MCF 10A (cell line): ENCODE data around the gene NELFA. TPM values are rescaled to one million over a fixed set of nuclear protein-coding genes. Genes with fewer than 3 reads are reported as not detected.
A peak's percentile ranks its signal among the peaks of the same experiment; 100 is the strongest.

Experiments
- BruUV-seq: library from RNA; stranded (reverse); fragments of 400-500 nt; replicated peaks from 2 replicates; lab custom pipeline; 2021; lab: Mats Ljungman, UMichigan
- CTCF ChIA-PET: fragments of 300-600 bp; sonication (Branson Sonifier 250); formaldehyde crosslinking; extraction: SDS; loops from one replicate; lab custom pipeline; 2021; ENCODE audit warnings: antibody characterized with exemption, inconsistent platforms; lab: Yijun Ruan, JAX
- POLR2A ChIA-PET: fragments of 300-600, 350-650 bp; sonication (Branson Sonifier 250); formaldehyde crosslinking; extraction: SDS; loops from one replicate; lab custom pipeline; 2020; ENCODE audit warnings: antibody characterized with exemption, inconsistent platforms; lab: Yijun Ruan, JAX
- DNase-seq: peaks from one replicate; pipeline ENCODE4 v3.0.0-alpha.2; 2018; ENCODE audit not compliant: unreplicated experiment
- H3K27ac Mint-ChIP-seq: one replicate; pipeline ENCODE4 v1.8.0; 2022; ENCODE audit warnings: mild to moderate bottlenecking, low read depth, mixed read lengths; ENCODE audit not compliant: unreplicated experiment
- H3K27me3 Mint-ChIP-seq: one replicate; pipeline ENCODE4 v1.8.0; 2022; ENCODE audit warnings: mixed read lengths; ENCODE audit not compliant: insufficient read depth, unreplicated experiment
- H3K36me3 Mint-ChIP-seq: one replicate; pipeline ENCODE4 v1.8.0; 2022; ENCODE audit warnings: mild to moderate bottlenecking, moderate library complexity, mixed read lengths; ENCODE audit not compliant: insufficient read depth, unreplicated experiment
- H3K4me1 Mint-ChIP-seq: one replicate; pipeline ENCODE4 v1.8.0; 2022; ENCODE audit warnings: mixed read lengths; ENCODE audit not compliant: insufficient read depth, unreplicated experiment
- H3K4me3 Mint-ChIP-seq: one replicate; pipeline ENCODE4 v1.8.0; 2022; ENCODE audit warnings: mild to moderate bottlenecking, moderate library complexity, mixed read lengths; ENCODE audit not compliant: unreplicated experiment
- H3K9me3 Mint-ChIP-seq: one replicate; pipeline ENCODE4 v1.8.0; 2022; ENCODE audit warnings: mixed read lengths; ENCODE audit not compliant: unreplicated experiment
- CTCF ChIP-seq: fragments of 200-600 bp; IDR thresholded peaks from one replicate; pipeline ENCODE4 v1.8.0; 2022; ENCODE audit warnings: antibody characterized with exemption, mild to moderate bottlenecking; ENCODE audit not compliant: unreplicated experiment
- intact Hi-C: fragments of 100-400 bp; cut with micrococcal nuclease; formaldehyde crosslinking; loops from 2 replicates; pipeline ENCODE4 v1.14.1; 2022
- total RNA-seq: library from RNA; stranded (reverse); gene quantifications from 2 replicates; pipeline ENCODE4 v1.2.3, GENCODE V29; 2022

NELFA gene
- total RNA-seq, 1 experiment from 2014 or later = 36.2 TPM

- Mint-ChIP-seq H3K27me3 (no peaks in the 10 kb centered on the region), H3K4me3 (no peak overlapping the region), H3K36me3 (peaks cover 88% of the 10 kb centered on the region), H3K4me1 (no peaks in the 10 kb centered on the region), H3K27ac (no peak overlapping the region), H3K9me3 (no peaks in the 10 kb centered on the region)
- BruUV-seq = no TSS peak
- intact Hi-C loops = no loop called here
- DNase-seq = no peak
- CTCF ChIA-PET = no interaction called here
- POLR2A ChIA-PET = no interaction called here
- TF ChIP-seq CTCF = no peak
Measured at GRCh38 chr4:1961563-1961962, 47.2 kb downstream of the NELFA start.

GRCh38 chr4:1961038-1961437 lies 47.7 kb downstream of the NELFA start:
- H3K9me3 Mint-ChIP-seq = no peaks in the 10 kb centered on the region
- H3K27ac Mint-ChIP-seq = no peak overlapping the region
- ChIA-PET POLR2A (no interaction called here), CTCF (no interaction called here)
- H3K36me3 Mint-ChIP-seq = peaks cover 86% of the 10 kb centered on the region
- no peaks in the 10 kb centered on the region for H3K27me3 Mint-ChIP-seq
- no peaks in the 10 kb centered on the region for H3K4me1 Mint-ChIP-seq
- no peak overlapping the region for H3K4me3 Mint-ChIP-seq
- TF ChIP-seq CTCF = no peak
- no TSS peak for BruUV-seq
- DNase-seq = no peak
- intact Hi-C loops = no loop called here

GRCh38 chr4:1960170-1960825 lies 48.5 kb downstream of the NELFA start:
- intact Hi-C loops = no loop called here
- no peak overlapping the region for H3K4me3 Mint-ChIP-seq
- no peak overlapping the region for H3K27ac Mint-ChIP-seq
- no peaks in the 10 kb centered on the region for H3K4me1 Mint-ChIP-seq
- ChIA-PET POLR2A (no interaction called here), CTCF (no interaction called here)
- no peaks in the 10 kb centered on the region for H3K9me3 Mint-ChIP-seq
- DNase-seq = no peak
- no peak for TF ChIP-seq CTCF
- H3K27me3 Mint-ChIP-seq = no peaks in the 10 kb centered on the region
- BruUV-seq = no TSS peak
- H3K36me3 Mint-ChIP-seq = peaks cover 86% of the 10 kb centered on the region

- intact Hi-C loops = no loop called here
- no peak for TF ChIP-seq CTCF
- Mint-ChIP-seq H3K4me1 (no peaks in the 10 kb centered on the region), H3K36me3 (peaks cover 86% of the 10 kb centered on the region), H3K27ac (peak overlapping the region; percentile 18), H3K9me3 (no peaks in the 10 kb centered on the region), H3K4me3 (no peak overlapping the region), H3K27me3 (no peaks in the 10 kb centered on the region)
- BruUV-seq = no TSS peak
- DNase-seq = no peak
- POLR2A ChIA-PET = no interaction called here
- CTCF ChIA-PET = interaction anchor here (0.6 to 0.7 kb wide), 2 partner anchors 45 to 104 kb away, joined by 3 read pairs; no protein-coding TSS in a partner anchor
Measured at GRCh38 chr4:1959104-1959384, 49.7 kb downstream of the NELFA start.
